GM12865 (cell line): ENCODE data around the gene DEDD.
"Not testable (repeated sequence)": the region's sequence is repeated elsewhere in the genome, so short reads cannot be mapped to it uniquely, and the experiment has no call there.

Experiments
- DNase-seq: peaks from one replicate; pipeline ENCODE4 v3.0.0; 2010; ENCODE audit warnings: low read depth
- H3K4me3 ChIP-seq: 2 replicates; pipeline ENCODE4 v1.5.1; 2011; ENCODE audit warnings: mild to moderate bottlenecking, low read depth, low read length, control low read depth
- TF ChIP-seq, protein P1 (sequence below): IDR thresholded peaks from 2 replicates; pipeline ENCODE4 v1.5.1; 2011; ENCODE audit warnings: low read length, control low read depth, low read depth, inconsistent platforms; ENCODE audit not compliant: insufficient read depth; ENCODE audit errors: missing control alignments

Gene DEDD

GRCh38 chr1:161117759-161118581, 14.5 kb downstream of the DEDD start, which contains the start of the genes NIT1 and PFDN2:
NIT1 (plus strand) TSS chr1:161118105; CDS start chr1:161118177, 72 bp downstream.
PFDN2 (minus strand) TSS chr1:161118037; CDS start chr1:161118026, 11 bp downstream.
- TF ChIP-seq, protein P1, sequence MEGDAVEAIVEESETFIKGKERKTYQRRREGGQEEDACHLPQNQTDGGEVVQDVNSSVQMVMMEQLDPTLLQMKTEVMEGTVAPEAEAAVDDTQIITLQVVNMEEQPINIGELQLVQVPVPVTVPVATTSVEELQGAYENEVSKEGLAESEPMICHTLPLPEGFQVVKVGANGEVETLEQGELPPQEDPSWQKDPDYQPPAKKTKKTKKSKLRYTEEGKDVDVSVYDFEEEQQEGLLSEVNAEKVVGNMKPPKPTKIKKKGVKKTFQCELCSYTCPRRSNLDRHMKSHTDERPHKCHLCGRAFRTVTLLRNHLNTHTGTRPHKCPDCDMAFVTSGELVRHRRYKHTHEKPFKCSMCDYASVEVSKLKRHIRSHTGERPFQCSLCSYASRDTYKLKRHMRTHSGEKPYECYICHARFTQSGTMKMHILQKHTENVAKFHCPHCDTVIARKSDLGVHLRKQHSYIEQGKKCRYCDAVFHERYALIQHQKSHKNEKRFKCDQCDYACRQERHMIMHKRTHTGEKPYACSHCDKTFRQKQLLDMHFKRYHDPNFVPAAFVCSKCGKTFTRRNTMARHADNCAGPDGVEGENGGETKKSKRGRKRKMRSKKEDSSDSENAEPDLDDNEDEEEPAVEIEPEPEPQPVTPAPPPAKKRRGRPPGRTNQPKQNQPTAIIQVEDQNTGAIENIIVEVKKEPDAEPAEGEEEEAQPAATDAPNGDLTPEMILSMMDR = no peak
- H3K4me3 ChIP-seq = peak within 1 kb of the TSS; percentile 74
- peak; percentile 89 for DNase-seq

DNA sequence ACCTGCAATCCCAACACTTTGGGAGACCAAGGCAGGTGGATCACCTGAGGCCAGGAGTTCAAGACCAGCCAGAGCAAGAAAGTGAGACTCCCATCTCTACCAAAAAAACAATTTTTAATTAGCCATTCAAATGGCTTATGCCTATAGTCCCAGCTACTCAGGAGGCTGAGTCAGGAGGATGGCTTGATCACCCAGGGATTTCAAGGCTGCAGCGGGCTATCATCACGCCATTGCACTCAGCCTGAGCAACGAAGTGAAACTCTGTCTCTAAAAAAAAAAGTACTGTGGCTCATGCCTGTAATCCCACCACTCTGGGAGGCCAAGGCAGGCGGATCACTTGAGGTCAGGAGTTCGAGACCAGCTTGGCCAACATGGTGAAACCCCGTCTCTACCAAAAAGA, 16.5 kb downstream of the DEDD start:
- not testable (repeated sequence) for H3K4me3 ChIP-seq, DNase-seq

DNA sequence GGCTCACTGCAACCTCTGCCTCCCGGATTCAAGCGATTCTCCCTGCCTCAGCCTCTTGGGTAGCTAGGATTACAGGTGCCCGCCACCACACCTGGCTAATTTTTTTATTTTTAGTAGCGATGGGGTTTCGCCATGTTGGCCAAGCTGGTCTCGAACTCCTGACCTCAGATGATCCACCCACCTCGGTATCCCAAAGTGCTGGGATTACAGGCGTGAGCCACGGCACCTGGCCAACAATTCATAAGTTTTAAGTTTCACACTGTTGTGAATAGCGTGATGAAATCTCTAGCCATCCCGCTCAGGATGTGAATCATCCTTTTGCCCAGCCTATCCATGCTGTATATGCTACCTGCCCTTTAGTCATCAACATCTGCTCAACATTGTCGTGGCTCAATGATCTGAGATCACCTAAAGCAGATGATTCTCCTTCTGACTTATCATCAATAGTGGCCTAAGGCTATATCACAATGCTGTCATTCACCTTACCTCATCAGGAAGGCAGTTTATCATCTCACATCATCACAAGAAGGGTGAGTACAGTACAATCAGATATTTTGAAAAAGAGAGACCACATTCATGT, 17.2 kb downstream of the DEDD start:
- DNase-seq = no peak
- H3K4me3 ChIP-seq = no peak overlapping the region

GRCh38 chr1:161114556-161114955, 17.9 kb downstream of the DEDD start:
- no peak for DNase-seq
- TF ChIP-seq, protein P1 = no peak
- H3K4me3 ChIP-seq = no peak overlapping the region

More for the DNA sequence above, 17.2 kb downstream of the DEDD start:
- TF ChIP-seq, protein P1 = no peak

- no peak overlapping the region for H3K4me3 ChIP-seq
- DNase-seq = no peak
- TF ChIP-seq, protein P1 = no peak
Measured at GRCh38 chr1:161113915-161114314, 18.6 kb downstream of the DEDD start.

GRCh38 chr1:161111527-161111926, 20.9 kb downstream of the DEDD start:
- TF ChIP-seq, protein P1 = no peak
- H3K4me3 ChIP-seq = no peak overlapping the region
- no peak for DNase-seq

GRCh38 chr1:161111117-161111516, 21.4 kb downstream of the DEDD start:
- TF ChIP-seq, protein P1 = no peak
- H3K4me3 ChIP-seq = no peak overlapping the region
- DNase-seq = no peak
